GM12872 (cell line): Measurements from ENCODE around the gene CDHR5.

Experiments used
- TF ChIP-seq, protein P1 (sequence below): IDR thresholded peaks from 3 replicates; pipeline ENCODE4 v1.5.1; 2011; ENCODE audit warnings: low read depth, mild to moderate bottlenecking, low read length, moderate library complexity; ENCODE audit not compliant: insufficient read depth

CDHR5 gene

DNA sequence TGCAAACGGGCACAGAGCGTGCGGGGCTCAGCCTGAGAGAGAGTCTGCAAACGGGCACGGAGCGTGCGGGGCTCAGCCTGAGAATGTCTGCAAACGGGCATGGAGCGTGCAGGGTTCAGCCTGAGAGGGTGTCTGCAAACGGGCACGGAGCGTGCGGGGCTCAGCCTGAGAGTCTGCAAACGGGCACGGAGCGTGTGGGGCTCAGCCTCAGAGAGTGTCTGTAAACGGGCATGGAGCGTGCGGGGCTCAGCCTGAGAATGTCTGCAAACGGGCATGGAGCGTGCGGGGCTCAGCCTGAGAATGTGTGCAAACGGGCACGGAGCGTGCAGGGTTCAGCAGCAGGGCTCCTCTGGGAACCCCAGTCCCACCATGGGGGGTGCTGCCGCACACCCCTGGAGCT lies 35.0 kb downstream of the CDHR5 start:
- TF ChIP-seq, protein P1, sequence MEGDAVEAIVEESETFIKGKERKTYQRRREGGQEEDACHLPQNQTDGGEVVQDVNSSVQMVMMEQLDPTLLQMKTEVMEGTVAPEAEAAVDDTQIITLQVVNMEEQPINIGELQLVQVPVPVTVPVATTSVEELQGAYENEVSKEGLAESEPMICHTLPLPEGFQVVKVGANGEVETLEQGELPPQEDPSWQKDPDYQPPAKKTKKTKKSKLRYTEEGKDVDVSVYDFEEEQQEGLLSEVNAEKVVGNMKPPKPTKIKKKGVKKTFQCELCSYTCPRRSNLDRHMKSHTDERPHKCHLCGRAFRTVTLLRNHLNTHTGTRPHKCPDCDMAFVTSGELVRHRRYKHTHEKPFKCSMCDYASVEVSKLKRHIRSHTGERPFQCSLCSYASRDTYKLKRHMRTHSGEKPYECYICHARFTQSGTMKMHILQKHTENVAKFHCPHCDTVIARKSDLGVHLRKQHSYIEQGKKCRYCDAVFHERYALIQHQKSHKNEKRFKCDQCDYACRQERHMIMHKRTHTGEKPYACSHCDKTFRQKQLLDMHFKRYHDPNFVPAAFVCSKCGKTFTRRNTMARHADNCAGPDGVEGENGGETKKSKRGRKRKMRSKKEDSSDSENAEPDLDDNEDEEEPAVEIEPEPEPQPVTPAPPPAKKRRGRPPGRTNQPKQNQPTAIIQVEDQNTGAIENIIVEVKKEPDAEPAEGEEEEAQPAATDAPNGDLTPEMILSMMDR = no peak

DNA sequence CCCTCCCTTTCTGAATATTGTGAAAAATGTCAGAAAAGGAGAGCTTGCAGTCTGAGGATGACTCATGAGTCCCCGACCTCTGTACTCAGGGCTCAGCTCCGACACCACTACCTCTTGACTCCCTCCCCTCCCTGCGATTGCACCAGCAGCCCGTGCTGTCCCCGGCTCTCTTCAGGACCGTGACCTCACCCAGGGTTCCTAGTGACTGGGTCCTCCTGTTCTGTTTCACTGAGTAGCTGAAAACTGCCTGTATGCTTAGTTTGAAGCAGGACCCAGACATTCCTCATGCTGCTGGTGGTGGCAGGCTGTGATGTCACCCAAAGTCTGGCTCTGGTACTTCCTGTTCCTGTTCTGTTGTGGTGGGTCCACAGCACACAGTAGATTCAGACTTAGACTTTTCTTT lies 36.8 kb downstream of the CDHR5 start:
- TF ChIP-seq, protein P1 = no peak

DNA sequence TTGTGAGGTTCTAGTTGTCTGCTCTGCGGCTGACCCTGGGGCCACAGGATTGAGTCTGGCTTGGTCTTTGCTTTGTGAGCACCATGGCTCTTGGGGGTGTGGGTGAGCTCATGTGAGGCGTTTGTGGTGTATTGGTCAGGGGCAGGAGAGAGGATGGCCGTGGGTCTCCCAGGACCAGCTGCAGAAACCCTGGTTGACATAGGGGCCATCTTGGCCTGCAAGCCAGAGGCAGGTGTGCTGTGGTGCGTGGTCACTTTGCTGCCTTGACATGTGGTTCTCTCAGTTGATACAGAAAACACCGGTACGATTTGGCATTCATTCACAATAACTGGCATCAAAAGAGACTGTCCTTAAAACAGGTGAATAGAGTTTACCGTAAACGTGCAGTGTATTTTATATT lies 37.2 kb downstream of the CDHR5 start:
- TF ChIP-seq, protein P1 = no peak

DNA sequence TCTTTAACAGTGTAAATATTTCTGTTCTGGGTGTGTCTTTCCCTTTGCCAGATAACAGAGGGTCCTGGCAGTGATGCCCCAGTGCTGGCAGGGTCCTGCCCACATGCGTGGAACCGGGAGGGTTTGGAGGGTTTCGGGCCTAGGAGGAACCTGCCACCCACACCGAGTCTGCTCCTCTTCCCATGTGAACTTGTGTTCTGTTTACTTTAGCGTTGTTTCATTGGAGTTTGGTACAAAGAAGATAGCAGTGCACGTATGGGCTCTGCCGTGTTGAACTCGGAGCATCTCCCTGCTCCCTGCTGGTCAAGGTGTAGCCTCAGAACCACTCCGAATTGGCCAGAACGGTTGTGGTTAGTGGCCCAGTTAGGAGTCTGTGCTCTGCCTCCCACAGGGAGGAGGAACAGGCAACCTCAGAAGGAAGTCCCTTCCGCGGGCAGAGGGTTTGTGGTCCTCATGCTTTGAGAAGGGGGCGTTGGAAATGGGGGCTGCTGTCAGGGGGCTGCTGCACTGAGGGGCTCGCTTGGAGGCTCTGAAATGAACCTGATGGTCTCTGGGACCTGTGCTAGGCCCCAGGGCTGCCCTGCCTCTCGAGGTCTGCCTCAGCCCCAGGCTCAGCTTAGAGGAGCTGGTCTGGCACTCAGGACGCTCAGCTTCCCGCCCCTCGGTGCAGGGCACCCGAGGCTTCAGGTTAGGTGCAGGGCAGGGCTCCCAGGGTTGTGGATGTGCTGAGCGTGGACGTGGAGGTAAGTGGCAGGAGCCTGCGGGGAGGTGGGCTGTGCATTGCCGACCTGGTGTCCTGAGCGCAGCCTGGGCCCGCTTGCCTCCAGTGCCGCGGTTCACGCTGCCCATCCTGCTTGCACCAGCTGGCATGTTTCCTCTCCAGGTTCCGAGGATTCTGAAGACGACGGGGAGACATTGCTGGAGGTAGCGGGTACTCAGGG lies 38.1 kb downstream of the CDHR5 start:
- TF ChIP-seq, protein P1 = no peak

DNA sequence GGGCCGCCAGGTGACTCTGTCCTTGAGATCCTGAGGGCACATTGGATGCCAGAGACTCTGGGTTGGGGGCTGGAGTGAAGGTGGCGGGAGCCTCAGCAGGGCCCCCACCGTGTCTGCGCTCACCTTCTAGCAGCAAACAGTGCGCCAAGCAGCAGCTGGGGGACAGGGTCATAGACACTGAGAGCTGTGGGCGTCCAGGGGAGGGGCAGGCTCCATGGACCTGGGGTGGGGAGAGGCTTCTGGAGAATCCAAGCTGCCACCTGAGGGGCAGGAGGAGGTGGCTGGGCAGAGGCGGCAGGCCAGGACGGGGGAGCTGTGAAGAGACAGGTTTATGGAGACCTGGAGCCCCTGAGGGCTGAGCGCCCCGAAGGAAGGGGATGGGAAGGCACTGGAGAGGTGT lies 40.5 kb downstream of the CDHR5 start:
- TF ChIP-seq, protein P1 = no peak

DNA sequence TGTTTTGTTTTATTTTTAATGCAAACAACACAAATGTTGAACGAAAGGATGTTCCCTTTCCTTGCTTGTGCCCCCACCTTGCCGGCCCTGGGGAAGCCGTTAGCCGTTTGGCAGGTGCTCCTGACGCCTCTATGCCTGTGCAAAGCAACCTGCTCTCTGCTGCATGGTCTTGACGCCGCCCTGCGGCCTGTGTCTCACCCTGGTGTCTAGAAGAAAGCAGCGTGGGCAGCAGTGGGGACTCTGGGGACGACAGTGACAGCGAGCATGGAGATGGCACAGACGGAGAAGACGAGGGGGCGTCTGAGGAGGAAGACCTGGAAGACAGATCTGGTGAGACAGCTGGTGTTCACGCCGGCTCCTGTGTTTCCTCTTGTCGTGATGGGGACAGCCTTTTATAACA lies 43.0 kb downstream of the CDHR5 start:
- TF ChIP-seq, protein P1 = no peak

DNA sequence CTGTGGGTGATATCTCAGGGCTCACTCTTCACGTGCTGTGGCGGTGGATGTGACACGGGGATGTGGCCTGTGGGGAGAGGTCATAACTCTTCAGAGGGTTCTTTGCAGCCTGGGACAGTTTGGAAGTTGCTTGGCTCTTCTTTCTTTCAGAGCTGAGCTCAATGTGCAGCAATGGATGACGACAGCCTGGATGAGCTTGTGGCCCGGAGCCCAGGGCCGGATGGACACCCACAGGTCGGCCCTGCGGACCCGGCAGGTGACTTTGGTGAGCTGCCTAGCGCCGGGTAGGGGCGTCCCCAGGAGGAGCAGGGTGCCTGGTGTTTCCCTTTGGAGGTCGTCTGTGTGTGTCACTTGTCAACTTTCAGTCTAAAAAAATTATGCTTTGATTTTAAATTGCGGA lies 43.4 kb downstream of the CDHR5 start:
- TF ChIP-seq, protein P1 = no peak
